SK-N-SH treated with all-trans-retinoic acid at 6 μM for 48 hours (cell line): Measurements from ENCODE around the gene PCSK5.

Experiments
- ARNTL ChIP-seq: fragments of 450-650 bp; formaldehyde crosslinking; IDR thresholded peaks from 2 replicates; pipeline ENCODE4 v1.5.0; 2020; ENCODE audit warnings: low read depth, mild to moderate bottlenecking, moderate library complexity, borderline replicate concordance
- OSR1 ChIP-seq: fragments of 250-450 bp; sonication (Bioruptor Pico); IDR thresholded peaks from 2 replicates; pipeline ENCODE4 v1.8.0; 2022; ENCODE audit warnings: moderate library complexity, mild to moderate bottlenecking, inconsistent platforms
- TOX ChIP-seq: fragments of 250-450 bp; sonication (Bioruptor Pico); IDR thresholded peaks from 2 replicates; pipeline ENCODE4 v1.8.0; 2021; ENCODE audit warnings: mild to moderate bottlenecking, moderate library complexity, borderline replicate concordance
- ZC3H10 ChIP-seq: fragments of 250-450 bp; sonication (Bioruptor Pico); IDR thresholded peaks from 2 replicates; pipeline ENCODE4 v1.5.1; 2021; ENCODE audit warnings: mild to moderate bottlenecking, moderate library complexity
- ZFP3 ChIP-seq: fragments of 250-450 bp; sonication (Bioruptor Pico); IDR thresholded peaks from 2 replicates; pipeline ENCODE4 v1.5.0; 2020; ENCODE audit warnings: mild to moderate bottlenecking, moderate library complexity
- ZFP30 ChIP-seq: fragments of 450-650 bp; formaldehyde crosslinking; IDR thresholded peaks from 2 replicates; pipeline ENCODE4 v1.5.0; 2022; ENCODE audit warnings: mild to moderate bottlenecking, moderate library complexity
- ZNF565 ChIP-seq: fragments of 450-650 bp; formaldehyde crosslinking; conservative IDR thresholded peaks from 2 replicates; pipeline ENCODE4 v1.5.0; 2020; ENCODE audit warnings: low read depth, mild to moderate bottlenecking, moderate library complexity
- ZNF8 ChIP-seq: fragments of 450-650 bp; formaldehyde crosslinking; IDR thresholded peaks from 2 replicates; pipeline ENCODE4 v1.5.0; 2020; ENCODE audit warnings: mild to moderate bottlenecking, moderate library complexity
- TF ChIP-seq, protein P1 (sequence below): fragments of 250-450 bp; sonication (Bioruptor Pico); IDR thresholded peaks from 2 replicates; pipeline ENCODE4 v1.8.0; 2020; ENCODE audit warnings: mild to moderate bottlenecking, moderate library complexity, borderline replicate concordance

- TF ChIP-seq OSR1 (CRISPR knock-in tag) (no peak), ZC3H10 (no peak), ZFP30 (CRISPR knock-in tag) (no peak), ARNTL (no peak), ZFP3 (CRISPR knock-in tag) (no peak), TOX (CRISPR knock-in tag) (no peak), ZNF8 (CRISPR knock-in tag) (no peak), ZNF565 (CRISPR knock-in tag) (no peak)
- TF ChIP-seq, protein P1, sequence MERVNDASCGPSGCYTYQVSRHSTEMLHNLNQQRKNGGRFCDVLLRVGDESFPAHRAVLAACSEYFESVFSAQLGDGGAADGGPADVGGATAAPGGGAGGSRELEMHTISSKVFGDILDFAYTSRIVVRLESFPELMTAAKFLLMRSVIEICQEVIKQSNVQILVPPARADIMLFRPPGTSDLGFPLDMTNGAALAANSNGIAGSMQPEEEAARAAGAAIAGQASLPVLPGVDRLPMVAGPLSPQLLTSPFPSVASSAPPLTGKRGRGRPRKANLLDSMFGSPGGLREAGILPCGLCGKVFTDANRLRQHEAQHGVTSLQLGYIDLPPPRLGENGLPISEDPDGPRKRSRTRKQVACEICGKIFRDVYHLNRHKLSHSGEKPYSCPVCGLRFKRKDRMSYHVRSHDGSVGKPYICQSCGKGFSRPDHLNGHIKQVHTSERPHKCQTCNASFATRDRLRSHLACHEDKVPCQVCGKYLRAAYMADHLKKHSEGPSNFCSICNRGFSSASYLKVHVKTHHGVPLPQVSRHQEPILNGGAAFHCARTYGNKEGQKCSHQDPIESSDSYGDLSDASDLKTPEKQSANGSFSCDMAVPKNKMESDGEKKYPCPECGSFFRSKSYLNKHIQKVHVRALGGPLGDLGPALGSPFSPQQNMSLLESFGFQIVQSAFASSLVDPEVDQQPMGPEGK (CRISPR knock-in tag), result no peak
Measured at GRCh38 chr9:76087976-76088375, 197.5 kb downstream of the PCSK5 start.
